Astrocyte of the cerebellum (primary cell): ENCODE results near the gene PLB1.

Source experiments
- DNase-seq: peaks from one replicate; pipeline ENCODE4 v3.0.0-alpha.2; 2011; ENCODE audit warnings: low read depth
- H3K4me3 ChIP-seq: 2 replicates; pipeline ENCODE4 v1.5.1; 2011; ENCODE audit warnings: mild to moderate bottlenecking, low read depth, low read length, moderate library complexity
- CTCF ChIP-seq: IDR thresholded peaks from 2 replicates; pipeline ENCODE4 v1.5.1; 2012; ENCODE audit warnings: low read length, low read depth, moderate library complexity, mild to moderate bottlenecking; ENCODE audit errors: missing control alignments
- in situ Hi-C: cut with HindIII; loops from 2 replicates; pipeline ENCODE4 v1.10.0; 2017; ENCODE audit warnings: low sequenced_read_pairs

PLB1 gene

GRCh38 chr2:28487258-28487657 is 8.6 kb upstream of the PLB1 start:
- no peak overlapping the region for H3K4me3 ChIP-seq
- DNase-seq = no peak
- in situ Hi-C loops = no loop called here
- TF ChIP-seq CTCF = no peak

GRCh38 chr2:28488083-28488830 is 7.6 kb upstream of the PLB1 start:
- no peak overlapping the region for H3K4me3 ChIP-seq
- no peak for DNase-seq
- in situ Hi-C loops = no loop called here
- no peak for TF ChIP-seq CTCF

GRCh38 chr2:28488858-28489575 is 6.8 kb upstream of the PLB1 start:
- in situ Hi-C loops = no loop called here
- no peak overlapping the region for H3K4me3 ChIP-seq
- no peak for DNase-seq
- no peak for TF ChIP-seq CTCF

GRCh38 chr2:28490558-28490957 is 5.3 kb upstream of the PLB1 start:
- no peak for TF ChIP-seq CTCF
- in situ Hi-C loops = no loop called here
- no peak for DNase-seq
- H3K4me3 ChIP-seq = no peak overlapping the region

GRCh38 chr2:28492282-28492681 is 3.6 kb upstream of the PLB1 start:
- DNase-seq = no peak
- TF ChIP-seq CTCF = no peak
- H3K4me3 ChIP-seq = no peak overlapping the region
- in situ Hi-C loops = no loop called here

- no peak overlapping the region for H3K4me3 ChIP-seq
- no peak for DNase-seq
- TF ChIP-seq CTCF = no peak
- in situ Hi-C loops = no loop called here
Observed at GRCh38 chr2:28493636-28494035, 2.2 kb upstream of the PLB1 start.
